Measurements from ENCODE around the gene AP1S3. TPM values are rescaled to one million over a fixed set of nuclear protein-coding genes. Genes with fewer than 3 reads are reported as not detected.

Gene AP1S3
- total RNA-seq, 1 experiment from 2014 or later = 34.3 TPM

DNA sequence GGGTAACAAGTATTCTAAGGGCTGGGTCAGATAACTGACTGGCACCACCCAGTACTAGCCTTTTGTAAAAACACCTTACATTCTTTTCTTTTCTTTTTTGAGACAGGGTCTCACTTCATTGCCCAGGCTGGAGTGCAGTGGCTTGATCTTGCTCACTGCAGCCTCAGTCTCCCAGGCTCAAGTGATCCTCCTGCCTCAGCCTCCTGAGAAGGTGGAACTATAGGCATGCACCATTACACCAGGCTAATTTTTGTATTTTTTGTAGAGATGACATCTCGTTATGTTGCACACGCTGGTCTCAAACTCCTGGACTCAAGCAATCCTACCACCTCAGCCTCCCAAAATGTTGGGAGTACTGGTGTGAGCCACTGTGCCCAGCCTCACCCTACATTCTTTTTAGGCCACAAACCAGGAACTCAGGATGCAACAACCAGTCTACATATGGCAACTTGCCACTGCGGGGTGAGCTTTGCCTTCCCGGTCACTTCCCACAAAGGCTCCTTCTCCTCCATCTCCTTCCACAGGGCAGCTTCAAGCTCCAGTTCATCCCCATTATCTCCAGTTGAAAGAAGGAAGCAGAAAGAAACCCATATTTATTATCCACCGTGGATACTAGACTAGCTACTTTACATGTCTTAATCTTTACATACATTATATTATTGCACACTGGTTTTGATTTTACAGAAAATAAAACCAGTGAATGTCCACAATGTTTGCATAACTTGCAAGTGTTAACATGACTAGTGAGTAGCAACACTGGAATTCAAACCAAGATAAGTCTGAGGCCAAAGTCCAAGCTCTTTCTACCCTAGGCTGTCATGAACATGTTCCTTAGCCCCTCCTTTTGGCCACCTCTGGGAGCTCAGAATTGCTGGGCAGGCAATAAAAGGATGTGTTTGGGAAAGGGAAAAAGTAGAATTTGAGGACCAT, 23.7 kb upstream of the AP1S3 start:
- Histone ChIP-seq H3K27me3 (ENCODE audit: low read length) (no peaks in the 10 kb centered on the region), H3K4me1 (ENCODE audit: insufficient read depth, low read length) (peaks cover 42% of the 10 kb centered on the region)
- BruUV-seq (replicated peaks) = TSS peak; percentile 79

DNA sequence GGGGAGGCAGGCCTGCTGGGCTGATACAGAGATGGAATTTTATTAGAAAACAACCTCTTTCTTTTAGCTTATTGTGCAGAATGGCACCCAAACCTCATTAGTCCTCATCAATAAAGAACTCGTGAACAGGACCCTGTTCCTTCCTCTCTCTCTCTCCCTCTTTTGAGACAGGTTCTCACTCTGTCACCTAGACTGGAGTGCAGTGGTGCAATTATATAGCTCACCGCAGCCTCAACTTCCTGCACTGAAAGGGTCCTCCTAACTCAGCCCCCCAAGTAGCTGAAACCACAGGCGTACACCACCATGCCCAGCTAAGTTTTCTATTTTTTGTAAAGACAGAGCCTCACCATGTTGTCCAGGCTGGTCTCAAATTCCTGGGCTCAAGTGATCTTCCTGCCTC, 21.7 kb upstream of the AP1S3 start:
- Histone ChIP-seq H3K4me3 (ENCODE audit: low read length) (no peak overlapping the region), H3K9me2 (replicated peaks; ENCODE audit: low read length) (no peaks in the 10 kb centered on the region), H3K9ac (ENCODE audit: low read length) (no peak overlapping the region), H3K79me2 (ENCODE audit: low read length) (no peaks in the 10 kb centered on the region), H3K4me2 (ENCODE audit: low read length) (no peak overlapping the region), H3K4me1 (ENCODE audit: insufficient read depth, low read length) (peaks cover 58% of the 10 kb centered on the region), H3K27me3 (ENCODE audit: low read length) (no peaks in the 10 kb centered on the region), H4K20me1 (ENCODE audit: low read length) (no peaks in the 10 kb centered on the region), H2AFZ (ENCODE audit: low read length) (no peak overlapping the region), H3K9me3 (ENCODE audit: low read length) (no peaks in the 10 kb centered on the region), H3K36me3 (ENCODE audit: low read depth, low read length) (no peaks in the 10 kb centered on the region), H3K27ac (ENCODE audit: low read length) (no peak overlapping the region), H3F3A (ENCODE audit: low read length, unreplicated experiment) (peaks cover 10% of the 10 kb centered on the region)
- ATAC-seq (no peak), DNase-seq (no peak)
- intact Hi-C loops (cut with micrococcal nuclease) = no loop called here
- TF ChIP-seq, protein P1, sequence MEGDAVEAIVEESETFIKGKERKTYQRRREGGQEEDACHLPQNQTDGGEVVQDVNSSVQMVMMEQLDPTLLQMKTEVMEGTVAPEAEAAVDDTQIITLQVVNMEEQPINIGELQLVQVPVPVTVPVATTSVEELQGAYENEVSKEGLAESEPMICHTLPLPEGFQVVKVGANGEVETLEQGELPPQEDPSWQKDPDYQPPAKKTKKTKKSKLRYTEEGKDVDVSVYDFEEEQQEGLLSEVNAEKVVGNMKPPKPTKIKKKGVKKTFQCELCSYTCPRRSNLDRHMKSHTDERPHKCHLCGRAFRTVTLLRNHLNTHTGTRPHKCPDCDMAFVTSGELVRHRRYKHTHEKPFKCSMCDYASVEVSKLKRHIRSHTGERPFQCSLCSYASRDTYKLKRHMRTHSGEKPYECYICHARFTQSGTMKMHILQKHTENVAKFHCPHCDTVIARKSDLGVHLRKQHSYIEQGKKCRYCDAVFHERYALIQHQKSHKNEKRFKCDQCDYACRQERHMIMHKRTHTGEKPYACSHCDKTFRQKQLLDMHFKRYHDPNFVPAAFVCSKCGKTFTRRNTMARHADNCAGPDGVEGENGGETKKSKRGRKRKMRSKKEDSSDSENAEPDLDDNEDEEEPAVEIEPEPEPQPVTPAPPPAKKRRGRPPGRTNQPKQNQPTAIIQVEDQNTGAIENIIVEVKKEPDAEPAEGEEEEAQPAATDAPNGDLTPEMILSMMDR (conservative IDR thresholded peaks at IDR 0.05; ENCODE audit: low read depth, low read length) = no peak
- TF ChIP-seq EZH2phosphoT487 (IDR thresholded peaks at IDR 0.05; ENCODE audit: borderline replicate concordance, low read length) (no peak), EZH2 (IDR thresholded peaks at IDR 0.05; ENCODE audit: low read length, unreplicated experiment) (no peak)
- BruUV-seq (replicated peaks) = no TSS peak
- CTCF ChIA-PET = interaction anchor here (1.5 kb wide), 1 partner anchor 61 kb away, joined by 8 read pairs; no protein-coding TSS in a partner anchor
- POLR2A ChIA-PET (ENCODE audit: unreplicated experiment) = no interaction called here

More for the DNA sequence above, 23.7 kb upstream of the AP1S3 start:
- TF ChIP-seq, protein P1 (conservative IDR thresholded peaks at IDR 0.05; ENCODE audit: low read depth, low read length) = peak; percentile 50
- TF ChIP-seq EZH2 (IDR thresholded peaks at IDR 0.05; ENCODE audit: low read length, unreplicated experiment) = no peak
- peak overlapping the region; percentile 79 for H3K4me2 ChIP-seq (ENCODE audit: low read length)
- intact Hi-C loops (cut with micrococcal nuclease) = loop anchor here (1.0 to 5.0 kb wide), 7 partner anchors 8 to 164 kb away; no protein-coding TSS in a partner anchor
- H3F3A ChIP-seq (ENCODE audit: low read length, unreplicated experiment) = peaks cover 10% of the 10 kb centered on the region
- H3K9me3 ChIP-seq (ENCODE audit: low read length) = no peaks in the 10 kb centered on the region
- H3K79me2 ChIP-seq (ENCODE audit: low read length) = no peaks in the 10 kb centered on the region
- H2AFZ ChIP-seq (ENCODE audit: low read length) = 0 out of 2 replicates have a peak overlapping the region, but pooled peaks have one; percentile 7
- DNase-seq (peak; percentile 95), ATAC-seq (peak; percentile 87)
- H4K20me1 ChIP-seq (ENCODE audit: low read length) = no peaks in the 10 kb centered on the region
- peak overlapping the region; percentile 36; the same call in 1 of the 2 replicates for H3K4me3 ChIP-seq (ENCODE audit: low read length)
- POLR2A ChIA-PET (ENCODE audit: unreplicated experiment) = interaction anchor here (0.5 to 0.7 kb wide), 3 partner anchors 63 to 1586 kb away, joined by 4 to 6 read pairs (median 4); no protein-coding TSS in a partner anchor
- H3K9me2 ChIP-seq (replicated peaks; ENCODE audit: low read length) = no peaks in the 10 kb centered on the region
- peak overlapping the region; percentile 97 for H3K27ac ChIP-seq (ENCODE audit: low read length)
- CTCF ChIA-PET = interaction anchor here (0.6 to 1.4 kb wide), 6 partner anchors 23 to 129 kb away, joined by 3 to 10 read pairs (median 4); no protein-coding TSS in a partner anchor
- H3K36me3 ChIP-seq (ENCODE audit: low read depth, low read length) = no peaks in the 10 kb centered on the region
- peak overlapping the region; percentile 74 for H3K9ac ChIP-seq (ENCODE audit: low read length)

Measured in PC-3 (cell line).